K562 (cell line): ENCODE measurements around the gene NRCAM. TPM values are rescaled to one million over a fixed set of nuclear protein-coding genes. Genes with fewer than 3 reads are reported as not detected.

ENCODE experiments used
- ATAC-seq: fragments of 200-7000 bp; cut with Tn5 transposase; 3 replicates; pipeline ENCODE4 v1.9.1; 2020; ENCODE audit warnings: moderate library complexity
- BruUV-seq: library from RNA; stranded (reverse); fragments of 400-500 nt; replicated peaks from 2 replicates; lab custom pipeline; 2021; lab: Mats Ljungman, UMichigan
- CTCF ChIA-PET: fragments of 300-600 bp; formaldehyde crosslinking; extraction: SDS; loops from one replicate; lab custom pipeline; 2021; ENCODE audit warnings: low intra/inter-chr PET ratio; lab: Yijun Ruan, JAX
- POLR2A ChIA-PET: fragments of 300-600, 350-650 bp; sonication (Branson Sonifier 250); formaldehyde crosslinking; extraction: SDS; loops from one replicate; lab custom pipeline; 2021; ENCODE audit warnings: antibody characterized with exemption, inconsistent platforms; lab: Yijun Ruan, JAX
- DNase-seq, 4 experiments: peaks; one replicate each; pipeline versions ENCODE4 v3.0.0 to v3.0.0-alpha.2; 2011 to 2018; ENCODE audit warnings: low spot score in 3 of 4, mixed read lengths in 3 of 4; ENCODE audit errors: extremely low read depth in 1 of 4
- FAIRE-seq: peaks from 2 replicates; lab custom pipeline; 2011; peaks lifted over from hg19 to GRCh38; lab: Jason Lieb, UNC
- H2AFZ ChIP-seq: 2 replicates; pipeline ENCODE4 v1.6.0; 2011; ENCODE audit warnings: low read depth, low read length, control low read depth, inconsistent platforms
- H3K27ac ChIP-seq: fragments of 200-600 bp; 3 replicates; pipeline ENCODE4 v1.8.0; 2011; ENCODE audit warnings: low read depth, mild to moderate bottlenecking, control low read depth, inconsistent platforms, low read length, moderate library complexity, mixed read lengths; ENCODE audit errors: extremely low read depth
- H3K27me3 ChIP-seq, 2 experiments: fragments of 300-600 bp in 1 of 2; 2 replicates in 1 of 2; 3 replicates in 1 of 2; pipeline versions ENCODE4 v1.6.0 to v1.8.0; 2011; ENCODE audit warnings: inconsistent platforms in 2 of 2, low read length in 2 of 2, mild to moderate bottlenecking in 1 of 2, mixed read lengths in 1 of 2, moderate library complexity in 1 of 2; ENCODE audit not compliant: control insufficient read depth in 2 of 2, insufficient read depth in 2 of 2
- H3K36me3 ChIP-seq: fragments of 300-600 bp; 3 replicates; pipeline ENCODE4 v1.8.0; 2011; ENCODE audit warnings: mild to moderate bottlenecking, low read length, inconsistent platforms; ENCODE audit not compliant: control insufficient read depth, insufficient read depth
- H3K4me1 ChIP-seq, 2 experiments: fragments of 200-600 bp in 1 of 2; replicated peaks in 1 of 2; 2 replicates in 1 of 2; 3 replicates in 1 of 2; pipeline versions ENCODE4 v1.5.1 to v1.8.0; 2011; ENCODE audit warnings: inconsistent platforms in 2 of 2, low read length in 2 of 2, mild to moderate bottlenecking in 1 of 2, mixed read lengths in 1 of 2, moderate library complexity in 1 of 2; ENCODE audit not compliant: control insufficient read depth in 2 of 2, insufficient read depth in 2 of 2
- H3K4me2 ChIP-seq: 2 replicates; pipeline ENCODE4 v1.6.1; 2011; ENCODE audit warnings: low read length, control low read depth, inconsistent platforms, mixed read lengths; ENCODE audit not compliant: insufficient read depth
- H3K4me3 ChIP-seq: fragments of 200-600 bp; sonication (generic), shearing (Covaris generic); 2 replicates; pipeline ENCODE4 v1.5.1; 2016; ENCODE audit warnings: control low read depth, inconsistent platforms
- H3K79me2 ChIP-seq: fragments of 200-600 bp; 3 replicates; pipeline ENCODE4 v1.8.0; 2011; ENCODE audit warnings: low read length, inconsistent platforms; ENCODE audit not compliant: control insufficient read depth, insufficient read depth
- H3K9ac ChIP-seq, 2 experiments: 2 replicates each; pipeline versions ENCODE4 v1.6.0 to v1.6.1; 2011; ENCODE audit warnings: low read depth in 2 of 2, low read length in 2 of 2, control low read depth in 1 of 2, inconsistent platforms in 1 of 2, mild to moderate bottlenecking in 1 of 2, mixed read lengths in 1 of 2; ENCODE audit not compliant: insufficient read depth in 1 of 2
- H3K9me1 ChIP-seq: one replicate; pipeline ENCODE4 v1.6.0; 2011; ENCODE audit warnings: inconsistent platforms, mild to moderate bottlenecking, low read length, moderate library complexity; ENCODE audit not compliant: control insufficient read depth, insufficient read depth
- H3K9me3 ChIP-seq: replicated peaks from 2 replicates; pipeline ENCODE4 v1.5.1; 2011; ENCODE audit warnings: low read depth, low read length, inconsistent platforms; ENCODE audit not compliant: control insufficient read depth, insufficient read depth
- H4K20me1 ChIP-seq: replicated peaks from 2 replicates; pipeline ENCODE4 v1.6.1; 2011; ENCODE audit warnings: low read length, inconsistent platforms, mixed read lengths; ENCODE audit not compliant: control insufficient read depth, insufficient read depth
- CXXC5 ChIP-seq: fragments of 250-450 bp; sonication (Bioruptor Pico); IDR thresholded peaks from 2 replicates; pipeline ENCODE4 v1.8.0; 2022; ENCODE audit warnings: inconsistent platforms, mild to moderate bottlenecking, moderate library complexity
- DPF2 ChIP-seq: fragments of 450-650 bp; IDR thresholded peaks from 2 replicates; pipeline ENCODE4 v1.6.1; 2016
- GATAD2A ChIP-seq: fragments of 450-650 bp; IDR thresholded peaks from 2 replicates; pipeline ENCODE4 v1.6.1; 2017
- RBM25 ChIP-seq: fragments of 200-400 bp; formaldehyde crosslinking; IDR thresholded peaks from 2 replicates; pipeline ENCODE4 v1.6.1; 2018; ENCODE audit warnings: low read length, low read depth, moderate library complexity; ENCODE audit not compliant: severe bottlenecking
- STAT5A ChIP-seq: IDR thresholded peaks from 2 replicates; pipeline ENCODE4 v1.6.1; 2012; ENCODE audit warnings: low read length, inconsistent platforms, borderline replicate concordance
- ZFP36 ChIP-seq: fragments of 150-350 bp; IDR thresholded peaks from 2 replicates; pipeline ENCODE4 v1.6.1; 2018; ENCODE audit warnings: low read length, low read depth; ENCODE audit not compliant: partially characterized antibody
- WGBS: fragments of 100-300 bp; shearing (Covaris generic); methylation state at CpG from one replicate; pipeline ENCODE4 v1.1.6; 2016; ENCODE audit warnings: low coverage, mixed read lengths; ENCODE audit not compliant: insufficient coverage; ENCODE audit errors: missing lambda C conversion rate; 5-methylcytosine and 5-hydroxymethylcytosine counted together
- in situ Hi-C: fragments of 300-500 bp; cut with MboI; formaldehyde crosslinking; loops from 4 replicates; pipeline ENCODE4 v1.15.0; 2018; ENCODE audit warnings: inconsistent platforms, mixed read lengths
- intact Hi-C: fragments of 100-400 bp; cut with micrococcal nuclease; formaldehyde crosslinking; loops from 2 replicates; pipeline ENCODE4 v1.14.2; 2022
- polyA plus RNA-seq, 8 experiments: library from polyadenylated mRNA; depleted of rRNA in 4 of 8; stranded (reverse) in 5 of 8; unstranded in 3 of 8; fragments of >200 nt; fragmentation: Nextera tagmentation in 2 of 8; fragmentation: Illumina TruSeq in 1 of 8; extraction: Ambion mirVana in 2 of 8; extraction: Trizol in 1 of 8; gene quantifications; 2 replicates each; pipeline versions ENCODE4 v1.2.1 to v1.2.3, GENCODE V29; 2011 to 2014; ENCODE audit warnings: inconsistent platforms in 1 of 8, missing spikeins in 1 of 8
- total RNA-seq, 7 experiments: library from RNA; depleted of rRNA in 6 of 7; stranded (reverse); fragments of >200 nt in 6 of 7; fragmentation: Illumina TruSeq in 2 of 7; extraction: Trizol in 2 of 7; gene quantifications; 2 replicates each; pipeline versions ENCODE4 v1.2.1 to v1.2.3, GENCODE V29; 2011 to 2021; ENCODE audit warnings: low replicate concordance in 1 of 7
- TF ChIP-seq, protein P1 (sequence below): fragments of 250-450 bp; sonication (Bioruptor Pico); IDR thresholded peaks from 2 replicates; pipeline ENCODE4 v1.8.0; 2021; ENCODE audit warnings: borderline replicate concordance, mild to moderate bottlenecking, moderate library complexity; ENCODE audit not compliant: poor library complexity, severe bottlenecking

NRCAM gene
- total and polyA plus RNA-seq, 9 of the 15 experiments (the other 6 are each of a cell fraction or from before 2014, with no cell fraction given) = 0.03 to 0.54 (median 0.12) TPM; not detected in 1

- FAIRE-seq (no peak), ATAC-seq (no peak), DNase-seq (no peak)
- Histone ChIP-seq H3K27ac (no peak overlapping the region), H3K79me2 (no peaks in the 10 kb centered on the region), H3K9me1 (no peaks in the 10 kb centered on the region), H2AFZ (no peak overlapping the region; the same call in 1 of the 2 replicates), H4K20me1 (no peaks in the 10 kb centered on the region), H3K4me1 (peaks cover 14 to 24% of the 10 kb centered on the region in 2 experiments), H3K4me3 (no peak overlapping the region), H3K9me3 (no peaks in the 10 kb centered on the region), H3K9ac (no peak overlapping the region), H3K27me3 (no peaks in the 10 kb centered on the region), H3K36me3 (no peaks in the 10 kb centered on the region), H3K4me2 (no peak overlapping the region)
- POLR2A ChIA-PET = no interaction called here
- in situ Hi-C loops = no loop called here
- BruUV-seq = no TSS peak
- WGBS = 80% methylated on average over 3 of the region's 3 CpGs
- TF ChIP-seq, protein P1, sequence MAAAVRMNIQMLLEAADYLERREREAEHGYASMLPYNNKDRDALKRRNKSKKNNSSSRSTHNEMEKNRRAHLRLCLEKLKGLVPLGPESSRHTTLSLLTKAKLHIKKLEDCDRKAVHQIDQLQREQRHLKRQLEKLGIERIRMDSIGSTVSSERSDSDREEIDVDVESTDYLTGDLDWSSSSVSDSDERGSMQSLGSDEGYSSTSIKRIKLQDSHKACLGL (CRISPR knock-in tag) = no peak
- no peak for TF ChIP-seq STAT5A
- peak; percentile 57 for TF ChIP-seq ZFP36
- TF ChIP-seq GATAD2A = no peak
- peak; percentile 55 for TF ChIP-seq RBM25
- TF ChIP-seq CXXC5 = 0 out of 2 replicates have a peak, but pooled peaks have one; percentile 11
- no peak for TF ChIP-seq DPF2
- CTCF ChIA-PET = no interaction called here
- intact Hi-C loops = loop anchor here (5.0 kb wide), 1 partner anchor 209 kb away; the partner anchor contains the start of gene DLD
These were observed 354.5 kb downstream of the NRCAM start for GRCh38 chr7:108101759-108102158.
